ENCODE results near the gene FCN1.

Gene FCN1

GRCh38 chr9:134913041-134913712 lies 4.5 kb downstream of the FCN1 start:
- DNase-seq, result no peak

- DNase-seq, result no peak
Observed at GRCh38 chr9:134912126-134912840, 5.4 kb downstream of the FCN1 start.

GRCh38 chr9:134909511-134910481 lies 7.9 kb downstream of the FCN1 start:
- no peak for DNase-seq

- no peak for DNase-seq
Observed at GRCh38 chr9:134908524-134909309, 9.0 kb downstream of the FCN1 start.

GRCh38 chr9:134902936-134903335 lies 14.8 kb downstream of the FCN1 start:
- DNase-seq, result no peak

- no peak for DNase-seq
Observed at GRCh38 chr9:134899818-134900217, 17.9 kb downstream of the FCN1 start.

GRCh38 chr9:134899168-134899567 lies 18.5 kb downstream of the FCN1 start:
- DNase-seq, result no peak

GRCh38 chr9:134898319-134898718 lies 19.4 kb downstream of the FCN1 start:
- DNase-seq, result no peak

GRCh38 chr9:134897584-134898170 lies 20.0 kb downstream of the FCN1 start:
- DNase-seq, result no peak

GRCh38 chr9:134896834-134897583 lies 20.7 kb downstream of the FCN1 start:
- DNase-seq, result no peak

GRCh38 chr9:134895908-134896833 lies 21.5 kb downstream of the FCN1 start:
- DNase-seq, result no peak

- no peak for DNase-seq
Observed at GRCh38 chr9:134895567-134895907, 22.2 kb downstream of the FCN1 start.

- DNase-seq, result no peak
Observed at GRCh38 chr9:134895097-134895496, 22.6 kb downstream of the FCN1 start.

- DNase-seq, result no peak
Observed at GRCh38 chr9:134894136-134894860, 23.4 kb downstream of the FCN1 start.

GRCh38 chr9:134892820-134893420 lies 24.8 kb downstream of the FCN1 start:
- DNase-seq, result no peak

GRCh38 chr9:134892221-134892620 lies 25.5 kb downstream of the FCN1 start:
- DNase-seq, result no peak

- no peak for DNase-seq
Observed at GRCh38 chr9:134891713-134892112, 26.0 kb downstream of the FCN1 start.

- DNase-seq, result no peak
Observed at GRCh38 chr9:134891053-134891452, 26.7 kb downstream of the FCN1 start.

GRCh38 chr9:134890155-134890495 lies 27.6 kb downstream of the FCN1 start:
- no peak for DNase-seq

Data from KG1 (cell line).